ENCODE measurements around the gene HCN2.

HCN2 gene

GRCh38 chr19:660793-661426 is 71.2 kb downstream of the HCN2 start:
- DNase-seq: no peak

GRCh38 chr19:661427-662196 is 71.9 kb downstream of the HCN2 start:
- DNase-seq: no peak

GRCh38 chr19:662207-662961 is 72.7 kb downstream of the HCN2 start:
- peak; percentile 47 for DNase-seq

GRCh38 chr19:662962-663681 is 73.4 kb downstream of the HCN2 start, which contains the start of gene RNF126:
Gene RNF126, minus strand, starts transcription at chr19:663214. Its CDS starts 93 bp downstream, at chr19:663121.
- DNase-seq: peak; percentile 86

GRCh38 chr19:663682-664117 is 74.0 kb downstream of the HCN2 start:
- DNase-seq: no peak

GRCh38 chr19:664913-665443 is 75.3 kb downstream of the HCN2 start:
- peak; percentile 87 for DNase-seq

Data from COR-L47 (cell line).